Parathyroid adenoma (tissue), 2 donors: ENCODE measurements around the gene RTCB.

ENCODE experiments used
- H2AFZ ChIP-seq: fragments of 300-600 bp; sonication (generic); one replicate; pipeline ENCODE4 v1.7.0; 2017; ENCODE audit warnings: antibody characterized with exemption, mild to moderate bottlenecking
- H3K27ac ChIP-seq: fragments of 300-600 bp; sonication (generic); one replicate; pipeline ENCODE4 v1.7.0; 2017
- H3K27me3 ChIP-seq: fragments of 300-600 bp; sonication (generic); one replicate; pipeline ENCODE4 v1.7.0; 2017; ENCODE audit warnings: low read length; ENCODE audit not compliant: control insufficient read depth, insufficient read depth
- H3K36me3 ChIP-seq: fragments of 300-600 bp; sonication (generic); one replicate; pipeline ENCODE4 v1.7.0; 2017; ENCODE audit warnings: low read length; ENCODE audit not compliant: control insufficient read depth, insufficient read depth
- H3K4me1 ChIP-seq: fragments of 300-600 bp; sonication (generic); one replicate; pipeline ENCODE4 v1.7.0; 2017; ENCODE audit warnings: control low read depth
- H3K4me2 ChIP-seq: fragments of 300-600 bp; sonication (generic); one replicate; pipeline ENCODE4 v1.7.0; 2017; ENCODE audit warnings: low read length
- H3K4me3 ChIP-seq: fragments of 300-600 bp; sonication (generic); one replicate; pipeline ENCODE4 v1.7.0; 2017; ENCODE audit warnings: low read depth, low read length
- H3K79me2 ChIP-seq: fragments of 300-600 bp; sonication (generic); one replicate; pipeline ENCODE4 v1.7.0; 2017; ENCODE audit warnings: control low read depth
- H3K9ac ChIP-seq: fragments of 300-600 bp; sonication (generic); one replicate; pipeline ENCODE4 v1.7.0; 2017; ENCODE audit warnings: mild to moderate bottlenecking
- H3K9me3 ChIP-seq: fragments of 300-600 bp; sonication (generic); one replicate; pipeline ENCODE4 v1.7.0; 2017; ENCODE audit warnings: low read length; ENCODE audit not compliant: control insufficient read depth
- TF ChIP-seq, protein P1 (sequence below): fragments of 300-600 bp; sonication (generic); IDR thresholded peaks from one replicate; pipeline ENCODE4 v1.7.0; 2017; ENCODE audit warnings: antibody characterized with exemption, mild to moderate bottlenecking
- donor health status: primary hyperparathyroidism.

Gene RTCB

GRCh38 chr22:32430352-32430751 is 18.3 kb upstream of the RTCB start:
- no peak overlapping the region for H3K4me2 ChIP-seq
- H2AFZ ChIP-seq = no peak overlapping the region
- H3K9ac ChIP-seq = no peak overlapping the region
- H3K9me3 ChIP-seq = no peaks in the 10 kb centered on the region
- H3K4me1 ChIP-seq = no peaks in the 10 kb centered on the region
- TF ChIP-seq, protein P1, sequence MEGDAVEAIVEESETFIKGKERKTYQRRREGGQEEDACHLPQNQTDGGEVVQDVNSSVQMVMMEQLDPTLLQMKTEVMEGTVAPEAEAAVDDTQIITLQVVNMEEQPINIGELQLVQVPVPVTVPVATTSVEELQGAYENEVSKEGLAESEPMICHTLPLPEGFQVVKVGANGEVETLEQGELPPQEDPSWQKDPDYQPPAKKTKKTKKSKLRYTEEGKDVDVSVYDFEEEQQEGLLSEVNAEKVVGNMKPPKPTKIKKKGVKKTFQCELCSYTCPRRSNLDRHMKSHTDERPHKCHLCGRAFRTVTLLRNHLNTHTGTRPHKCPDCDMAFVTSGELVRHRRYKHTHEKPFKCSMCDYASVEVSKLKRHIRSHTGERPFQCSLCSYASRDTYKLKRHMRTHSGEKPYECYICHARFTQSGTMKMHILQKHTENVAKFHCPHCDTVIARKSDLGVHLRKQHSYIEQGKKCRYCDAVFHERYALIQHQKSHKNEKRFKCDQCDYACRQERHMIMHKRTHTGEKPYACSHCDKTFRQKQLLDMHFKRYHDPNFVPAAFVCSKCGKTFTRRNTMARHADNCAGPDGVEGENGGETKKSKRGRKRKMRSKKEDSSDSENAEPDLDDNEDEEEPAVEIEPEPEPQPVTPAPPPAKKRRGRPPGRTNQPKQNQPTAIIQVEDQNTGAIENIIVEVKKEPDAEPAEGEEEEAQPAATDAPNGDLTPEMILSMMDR = no peak
- no peak overlapping the region for H3K4me3 ChIP-seq
- no peaks in the 10 kb centered on the region for H3K27me3 ChIP-seq
- H3K27ac ChIP-seq = no peak overlapping the region
- no peaks in the 10 kb centered on the region for H3K79me2 ChIP-seq
- no peaks in the 10 kb centered on the region for H3K36me3 ChIP-seq

GRCh38 chr22:32426881-32427280 is 14.8 kb upstream of the RTCB start:
- Histone ChIP-seq H3K79me2 (no peaks in the 10 kb centered on the region), H3K4me1 (no peaks in the 10 kb centered on the region), H2AFZ (no peak overlapping the region), H3K4me2 (no peak overlapping the region), H3K27me3 (no peaks in the 10 kb centered on the region), H3K27ac (no peak overlapping the region), H3K36me3 (no peaks in the 10 kb centered on the region), H3K9ac (no peak overlapping the region), H3K4me3 (no peak overlapping the region), H3K9me3 (no peaks in the 10 kb centered on the region)
- TF ChIP-seq, protein P1 = no peak

- Histone ChIP-seq H3K27me3 (no peaks in the 10 kb centered on the region), H3K36me3 (no peaks in the 10 kb centered on the region), H2AFZ (no peak overlapping the region)
Observed at GRCh38 chr22:32423664-32424063, 11.6 kb upstream of the RTCB start.

GRCh38 chr22:32422062-32422461 is 10.0 kb upstream of the RTCB start:
- no peak overlapping the region for H3K4me2 ChIP-seq
- H3K4me3 ChIP-seq = no peak overlapping the region
- no peaks in the 10 kb centered on the region for H3K9me3 ChIP-seq
- H3K27ac ChIP-seq = no peak overlapping the region
- H3K79me2 ChIP-seq = no peaks in the 10 kb centered on the region
- H2AFZ ChIP-seq = no peak overlapping the region
- no peak overlapping the region for H3K9ac ChIP-seq
- TF ChIP-seq, protein P1 = no peak
- H3K27me3 ChIP-seq = no peaks in the 10 kb centered on the region
- no peaks in the 10 kb centered on the region for H3K36me3 ChIP-seq
- H3K4me1 ChIP-seq = no peaks in the 10 kb centered on the region

More at GRCh38 chr22:32423664-32424063, 11.6 kb upstream of the RTCB start:
- TF ChIP-seq, protein P1 = no peak
- H3K79me2 ChIP-seq = no peaks in the 10 kb centered on the region
- H3K4me3 ChIP-seq = no peak overlapping the region
- H3K4me2 ChIP-seq = no peak overlapping the region
- no peaks in the 10 kb centered on the region for H3K9me3 ChIP-seq
- no peak overlapping the region for H3K9ac ChIP-seq
- no peaks in the 10 kb centered on the region for H3K4me1 ChIP-seq
- H3K27ac ChIP-seq = no peak overlapping the region

DNA sequence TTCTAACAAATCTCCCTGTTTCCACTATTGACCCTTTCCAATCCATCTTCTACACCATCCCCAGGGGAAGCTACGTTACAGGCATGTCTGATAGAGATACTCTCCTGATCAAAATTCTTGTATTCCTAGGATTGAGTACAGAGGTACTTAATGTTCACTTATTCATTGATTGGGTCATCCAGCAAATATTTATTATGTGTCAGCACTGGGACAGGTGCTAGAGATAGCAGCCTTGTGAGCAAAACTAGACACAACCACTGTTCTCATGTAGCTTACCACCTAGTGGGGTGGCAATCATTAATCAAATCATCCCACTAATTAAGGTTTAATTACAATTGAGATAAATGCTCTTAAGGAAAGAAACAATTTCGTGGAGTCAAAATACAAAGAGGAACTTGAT is 9.4 kb upstream of the RTCB start:
- Histone ChIP-seq H3K27me3 (no peaks in the 10 kb centered on the region), H3K4me3 (no peak overlapping the region), H3K79me2 (no peaks in the 10 kb centered on the region), H3K36me3 (no peaks in the 10 kb centered on the region), H3K27ac (no peak overlapping the region), H2AFZ (no peak overlapping the region), H3K9ac (no peak overlapping the region), H3K4me1 (no peaks in the 10 kb centered on the region), H3K9me3 (no peaks in the 10 kb centered on the region), H3K4me2 (no peak overlapping the region)
- TF ChIP-seq, protein P1 = no peak
